WTC11 (cell line): Measurements from ENCODE around the gene NCKAP5. TPM values are rescaled to one million over a fixed set of nuclear protein-coding genes. Genes with fewer than 3 reads are reported as not detected.

Experiments
- ATAC-seq: fragments of 200-7000 bp; cut with Tn5 transposase; 2 replicates; pipeline ENCODE4 v1.10.0; 2021; ENCODE audit warnings: mild to moderate bottlenecking, moderate library complexity
- CTCF ChIA-PET: fragments of 300-600 bp; sonication (Branson Sonifier 250); formaldehyde crosslinking; loops from one replicate; lab custom pipeline; 2021; ENCODE audit warnings: antibody characterized with exemption; lab: Charles Lee
- POLR2A ChIA-PET: fragments of 350-600 bp; sonication (Branson Sonifier 250); formaldehyde crosslinking; loops from one replicate; lab custom pipeline; 2021; ENCODE audit warnings: antibody characterized with exemption; lab: Charles Lee
- DNase-seq: peaks from one replicate; pipeline ENCODE4 v3.0.0; 2021; ENCODE audit warnings: low spot score
- H3K27ac Mint-ChIP-seq: 2 replicates; pipeline ENCODE4 v1.8.0; 2021; ENCODE audit warnings: mixed read lengths
- H3K27me3 Mint-ChIP-seq: 2 replicates; pipeline ENCODE4 v1.8.0; 2021; ENCODE audit warnings: low read depth, mild to moderate bottlenecking, moderate library complexity, mixed read lengths
- H3K36me3 Mint-ChIP-seq: 2 replicates; pipeline ENCODE4 v1.8.0; 2021; ENCODE audit warnings: mixed read lengths
- H3K4me1 Mint-ChIP-seq: 2 replicates; pipeline ENCODE4 v1.8.0; 2022; ENCODE audit warnings: mixed read lengths
- H3K4me3 Mint-ChIP-seq: 2 replicates; pipeline ENCODE4 v1.8.0; 2021; ENCODE audit warnings: mild to moderate bottlenecking, moderate library complexity, mixed read lengths
- H3K9me3 Mint-ChIP-seq: 2 replicates; pipeline ENCODE4 v1.8.0; 2021; ENCODE audit warnings: mixed read lengths
- CREB1 ChIP-seq: sonication (generic); formaldehyde crosslinking; IDR thresholded peaks from 2 replicates; pipeline ENCODE4 v1.8.0; 2023; ENCODE audit warnings: mild to moderate bottlenecking, missing genetic modification reagents
- GABPB1 ChIP-seq: sonication (generic); formaldehyde crosslinking; IDR thresholded peaks from 2 replicates; pipeline ENCODE4 v1.8.1; 2023; ENCODE audit warnings: mild to moderate bottlenecking, missing genetic modification reagents
- HMGA2 ChIP-seq: fragments of 250-450 bp; sonication (Bioruptor Pico); IDR thresholded peaks from 2 replicates; pipeline ENCODE4 v1.4.0; 2021; ENCODE audit warnings: mild to moderate bottlenecking, moderate library complexity
- KAT7 ChIP-seq: sonication (generic); formaldehyde crosslinking; IDR thresholded peaks from 2 replicates; pipeline ENCODE4 v1.8.1; 2023; ENCODE audit warnings: missing genetic modification reagents, mild to moderate bottlenecking, borderline replicate concordance
- NFYB ChIP-seq: sonication (generic); formaldehyde crosslinking; conservative IDR thresholded peaks from 2 replicates; pipeline ENCODE4 v1.8.0; 2022; ENCODE audit warnings: low read depth, missing genetic modification reagents
- NR1H2 ChIP-seq: sonication (generic); formaldehyde crosslinking; IDR thresholded peaks from 2 replicates; pipeline ENCODE4 v1.9.0; 2021; ENCODE audit warnings: mild to moderate bottlenecking, moderate library complexity, missing genetic modification reagents
- OVOL2 ChIP-seq: fragments of 250-450 bp; sonication (Bioruptor Pico); IDR thresholded peaks from 2 replicates; pipeline ENCODE4 v1.9.0; 2021; ENCODE audit warnings: mild to moderate bottlenecking, borderline replicate concordance
- RELA ChIP-seq: sonication (generic); formaldehyde crosslinking; IDR thresholded peaks from 2 replicates; pipeline ENCODE4 v1.8.1; 2022; ENCODE audit warnings: missing genetic modification reagents, mild to moderate bottlenecking, borderline replicate concordance
- TEAD1 ChIP-seq: sonication (generic); formaldehyde crosslinking; IDR thresholded peaks from 2 replicates; pipeline ENCODE4 v1.8.0; 2022; ENCODE audit warnings: mild to moderate bottlenecking, missing genetic modification reagents
- total RNA-seq: library from RNA; stranded (reverse); gene quantifications from 3 replicates; pipeline ENCODE4 v1.2.3, GENCODE V29; 2021
- TF ChIP-seq, protein P1 (sequence below): sonication (generic); formaldehyde crosslinking; IDR thresholded peaks from 2 replicates; pipeline ENCODE4 v1.8.1; 2022; ENCODE audit warnings: mild to moderate bottlenecking, missing genetic modification reagents, moderate library complexity, borderline replicate concordance
- TF ChIP-seq, protein P2 (sequence below): sonication (generic); formaldehyde crosslinking; IDR thresholded peaks from 2 replicates; pipeline ENCODE4 v1.8.0; 2022; ENCODE audit warnings: mild to moderate bottlenecking, missing genetic modification reagents
- TF ChIP-seq, protein P3 (sequence below): sonication (generic); formaldehyde crosslinking; IDR thresholded peaks from 2 replicates; pipeline ENCODE4 v1.8.0; 2022; ENCODE audit warnings: missing genetic modification reagents
- TF ChIP-seq, protein P4 (sequence below): sonication (generic); formaldehyde crosslinking; IDR thresholded peaks from 2 replicates; pipeline ENCODE4 v1.8.1; 2023; ENCODE audit warnings: mild to moderate bottlenecking, missing genetic modification reagents, borderline replicate concordance
- TF ChIP-seq, protein P5 (sequence below): sonication (generic); formaldehyde crosslinking; IDR thresholded peaks from 2 replicates; pipeline ENCODE4 v1.8.1; 2022; ENCODE audit warnings: mild to moderate bottlenecking, moderate library complexity, missing genetic modification reagents
- TF ChIP-seq, protein P6 (sequence below): sonication (generic); formaldehyde crosslinking; IDR thresholded peaks from 2 replicates; pipeline ENCODE4 v1.8.0; 2022; ENCODE audit warnings: mild to moderate bottlenecking, missing genetic modification reagents
- TF ChIP-seq, protein P7 (sequence below): fragments of 250-450 bp; sonication (Bioruptor Pico); IDR thresholded peaks from 2 replicates; pipeline ENCODE4 v1.8.0; 2021; ENCODE audit warnings: mild to moderate bottlenecking
- TF ChIP-seq, protein P8 (sequence below): fragments of 200-600 bp; IDR thresholded peaks from 2 replicates; pipeline ENCODE4 v1.8.0; 2022; ENCODE audit warnings: antibody characterized with exemption
- TF ChIP-seq, protein P9 (sequence below): fragments of 250-450 bp; sonication (Bioruptor Pico); IDR thresholded peaks from 2 replicates; pipeline ENCODE4 v2.1.2; 2022; ENCODE audit warnings: mild to moderate bottlenecking, moderate library complexity

The NCKAP5 gene
- total RNA-seq, 1 experiment from 2014 or later = 0.55 TPM

DNA sequence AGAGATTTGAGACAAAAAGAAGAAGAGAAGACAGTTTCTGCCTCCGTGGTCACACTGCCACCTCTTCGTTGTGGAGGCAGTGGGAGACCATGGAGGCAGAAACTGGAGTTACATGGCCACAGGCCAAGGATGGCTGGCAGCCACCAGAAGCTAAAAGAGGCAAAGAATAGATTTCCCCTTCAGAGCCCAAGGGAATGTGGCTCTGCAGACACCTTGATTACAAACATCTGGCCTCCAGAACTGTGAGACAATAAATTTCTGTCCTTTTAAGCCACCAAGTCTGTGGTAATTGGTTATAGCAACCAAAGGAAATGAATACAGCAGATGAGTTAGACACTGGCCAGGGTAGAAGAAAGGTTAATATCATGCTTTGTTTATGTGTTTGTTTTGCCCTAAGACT lies 477.9 kb downstream of the NCKAP5 start:
- CTCF ChIA-PET = no interaction called here
- POLR2A ChIA-PET = no interaction called here
- DNase-seq = no peak
- no peaks in the 10 kb centered on the region for H3K27me3 Mint-ChIP-seq
- ATAC-seq = no peak
- H3K4me1 Mint-ChIP-seq = peaks cover 10% of the 10 kb centered on the region
- H3K9me3 Mint-ChIP-seq = peaks cover 7% of the 10 kb centered on the region
- H3K36me3 Mint-ChIP-seq = no peaks in the 10 kb centered on the region
- H3K27ac Mint-ChIP-seq = no peak overlapping the region
- TF ChIP-seq OVOL2 (CRISPR knock-in tag) = no peak
- TF ChIP-seq, protein P1, sequence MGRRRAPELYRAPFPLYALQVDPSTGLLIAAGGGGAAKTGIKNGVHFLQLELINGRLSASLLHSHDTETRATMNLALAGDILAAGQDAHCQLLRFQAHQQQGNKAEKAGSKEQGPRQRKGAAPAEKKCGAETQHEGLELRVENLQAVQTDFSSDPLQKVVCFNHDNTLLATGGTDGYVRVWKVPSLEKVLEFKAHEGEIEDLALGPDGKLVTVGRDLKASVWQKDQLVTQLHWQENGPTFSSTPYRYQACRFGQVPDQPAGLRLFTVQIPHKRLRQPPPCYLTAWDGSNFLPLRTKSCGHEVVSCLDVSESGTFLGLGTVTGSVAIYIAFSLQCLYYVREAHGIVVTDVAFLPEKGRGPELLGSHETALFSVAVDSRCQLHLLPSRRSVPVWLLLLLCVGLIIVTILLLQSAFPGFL (CRISPR knock-in tag) = no peak
- TF ChIP-seq, all 79 proteins: peak for 0
- no peak overlapping the region for H3K4me3 Mint-ChIP-seq

DNA sequence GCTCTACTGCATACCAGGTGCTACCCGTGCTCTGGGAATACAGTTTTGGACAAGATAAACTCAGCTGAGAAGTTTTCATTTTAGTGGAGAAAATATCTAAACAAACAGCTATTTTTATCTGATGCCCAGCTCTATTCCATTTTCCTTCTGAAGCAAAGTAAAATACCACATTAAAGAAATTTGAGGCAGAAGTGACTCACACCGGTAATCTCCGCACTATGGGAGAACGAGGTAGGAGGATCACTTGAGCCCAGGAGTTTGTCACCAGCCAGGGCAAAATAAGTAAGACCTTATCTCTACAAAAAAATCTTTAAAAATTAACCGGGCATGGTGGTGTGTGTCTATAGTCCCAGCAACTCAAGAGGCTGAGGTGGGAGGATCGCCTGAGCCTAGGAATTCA lies 482.1 kb downstream of the NCKAP5 start:
- H3K4me1 Mint-ChIP-seq = peaks cover 10% of the 10 kb centered on the region
- ATAC-seq (no peak), DNase-seq (no peak)
- no peak overlapping the region for H3K4me3 Mint-ChIP-seq
- ChIA-PET CTCF (no interaction called here), POLR2A (no interaction called here)
- H3K36me3 Mint-ChIP-seq = no peaks in the 10 kb centered on the region
- no peak overlapping the region for H3K27ac Mint-ChIP-seq
- no peaks in the 10 kb centered on the region for H3K27me3 Mint-ChIP-seq
- TF ChIP-seq, protein P2, sequence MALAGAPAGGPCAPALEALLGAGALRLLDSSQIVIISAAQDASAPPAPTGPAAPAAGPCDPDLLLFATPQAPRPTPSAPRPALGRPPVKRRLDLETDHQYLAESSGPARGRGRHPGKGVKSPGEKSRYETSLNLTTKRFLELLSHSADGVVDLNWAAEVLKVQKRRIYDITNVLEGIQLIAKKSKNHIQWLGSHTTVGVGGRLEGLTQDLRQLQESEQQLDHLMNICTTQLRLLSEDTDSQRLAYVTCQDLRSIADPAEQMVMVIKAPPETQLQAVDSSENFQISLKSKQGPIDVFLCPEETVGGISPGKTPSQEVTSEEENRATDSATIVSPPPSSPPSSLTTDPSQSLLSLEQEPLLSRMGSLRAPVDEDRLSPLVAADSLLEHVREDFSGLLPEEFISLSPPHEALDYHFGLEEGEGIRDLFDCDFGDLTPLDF (CRISPR knock-in tag) = no peak
- TF ChIP-seq HMGA2 (CRISPR knock-in tag) (no peak), OVOL2 (CRISPR knock-in tag) (no peak), CREB1 (no peak), KAT7 (CRISPR knock-in tag) (no peak), TEAD1 (CRISPR knock-in tag) (no peak), RELA (CRISPR knock-in tag) (no peak), NFYB (CRISPR knock-in tag) (no peak), NR1H2 (CRISPR knock-in tag) (no peak), GABPB1 (CRISPR knock-in tag) (no peak)
- TF ChIP-seq, protein P3, sequence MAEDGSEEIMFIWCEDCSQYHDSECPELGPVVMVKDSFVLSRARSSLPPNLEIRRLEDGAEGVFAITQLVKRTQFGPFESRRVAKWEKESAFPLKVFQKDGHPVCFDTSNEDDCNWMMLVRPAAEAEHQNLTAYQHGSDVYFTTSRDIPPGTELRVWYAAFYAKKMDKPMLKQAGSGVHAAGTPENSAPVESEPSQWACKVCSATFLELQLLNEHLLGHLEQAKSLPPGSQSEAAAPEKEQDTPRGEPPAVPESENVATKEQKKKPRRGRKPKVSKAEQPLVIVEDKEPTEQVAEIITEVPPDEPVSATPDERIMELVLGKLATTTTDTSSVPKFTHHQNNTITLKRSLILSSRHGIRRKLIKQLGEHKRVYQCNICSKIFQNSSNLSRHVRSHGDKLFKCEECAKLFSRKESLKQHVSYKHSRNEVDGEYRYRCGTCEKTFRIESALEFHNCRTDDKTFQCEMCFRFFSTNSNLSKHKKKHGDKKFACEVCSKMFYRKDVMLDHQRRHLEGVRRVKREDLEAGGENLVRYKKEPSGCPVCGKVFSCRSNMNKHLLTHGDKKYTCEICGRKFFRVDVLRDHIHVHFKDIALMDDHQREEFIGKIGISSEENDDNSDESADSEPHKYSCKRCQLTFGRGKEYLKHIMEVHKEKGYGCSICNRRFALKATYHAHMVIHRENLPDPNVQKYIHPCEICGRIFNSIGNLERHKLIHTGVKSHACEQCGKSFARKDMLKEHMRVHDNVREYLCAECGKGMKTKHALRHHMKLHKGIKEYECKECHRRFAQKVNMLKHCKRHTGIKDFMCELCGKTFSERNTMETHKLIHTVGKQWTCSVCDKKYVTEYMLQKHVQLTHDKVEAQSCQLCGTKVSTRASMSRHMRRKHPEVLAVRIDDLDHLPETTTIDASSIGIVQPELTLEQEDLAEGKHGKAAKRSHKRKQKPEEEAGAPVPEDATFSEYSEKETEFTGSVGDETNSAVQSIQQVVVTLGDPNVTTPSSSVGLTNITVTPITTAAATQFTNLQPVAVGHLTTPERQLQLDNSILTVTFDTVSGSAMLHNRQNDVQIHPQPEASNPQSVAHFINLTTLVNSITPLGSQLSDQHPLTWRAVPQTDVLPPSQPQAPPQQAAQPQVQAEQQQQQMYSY (CRISPR knock-in tag) = no peak
- TF ChIP-seq, protein P4, sequence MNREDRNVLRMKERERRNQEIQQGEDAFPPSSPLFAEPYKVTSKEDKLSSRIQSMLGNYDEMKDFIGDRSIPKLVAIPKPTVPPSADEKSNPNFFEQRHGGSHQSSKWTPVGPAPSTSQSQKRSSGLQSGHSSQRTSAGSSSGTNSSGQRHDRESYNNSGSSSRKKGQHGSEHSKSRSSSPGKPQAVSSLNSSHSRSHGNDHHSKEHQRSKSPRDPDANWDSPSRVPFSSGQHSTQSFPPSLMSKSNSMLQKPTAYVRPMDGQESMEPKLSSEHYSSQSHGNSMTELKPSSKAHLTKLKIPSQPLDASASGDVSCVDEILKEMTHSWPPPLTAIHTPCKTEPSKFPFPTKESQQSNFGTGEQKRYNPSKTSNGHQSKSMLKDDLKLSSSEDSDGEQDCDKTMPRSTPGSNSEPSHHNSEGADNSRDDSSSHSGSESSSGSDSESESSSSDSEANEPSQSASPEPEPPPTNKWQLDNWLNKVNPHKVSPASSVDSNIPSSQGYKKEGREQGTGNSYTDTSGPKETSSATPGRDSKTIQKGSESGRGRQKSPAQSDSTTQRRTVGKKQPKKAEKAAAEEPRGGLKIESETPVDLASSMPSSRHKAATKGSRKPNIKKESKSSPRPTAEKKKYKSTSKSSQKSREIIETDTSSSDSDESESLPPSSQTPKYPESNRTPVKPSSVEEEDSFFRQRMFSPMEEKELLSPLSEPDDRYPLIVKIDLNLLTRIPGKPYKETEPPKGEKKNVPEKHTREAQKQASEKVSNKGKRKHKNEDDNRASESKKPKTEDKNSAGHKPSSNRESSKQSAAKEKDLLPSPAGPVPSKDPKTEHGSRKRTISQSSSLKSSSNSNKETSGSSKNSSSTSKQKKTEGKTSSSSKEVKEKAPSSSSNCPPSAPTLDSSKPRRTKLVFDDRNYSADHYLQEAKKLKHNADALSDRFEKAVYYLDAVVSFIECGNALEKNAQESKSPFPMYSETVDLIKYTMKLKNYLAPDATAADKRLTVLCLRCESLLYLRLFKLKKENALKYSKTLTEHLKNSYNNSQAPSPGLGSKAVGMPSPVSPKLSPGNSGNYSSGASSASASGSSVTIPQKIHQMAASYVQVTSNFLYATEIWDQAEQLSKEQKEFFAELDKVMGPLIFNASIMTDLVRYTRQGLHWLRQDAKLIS (CRISPR knock-in tag) = no peak
- TF ChIP-seq, protein P5, sequence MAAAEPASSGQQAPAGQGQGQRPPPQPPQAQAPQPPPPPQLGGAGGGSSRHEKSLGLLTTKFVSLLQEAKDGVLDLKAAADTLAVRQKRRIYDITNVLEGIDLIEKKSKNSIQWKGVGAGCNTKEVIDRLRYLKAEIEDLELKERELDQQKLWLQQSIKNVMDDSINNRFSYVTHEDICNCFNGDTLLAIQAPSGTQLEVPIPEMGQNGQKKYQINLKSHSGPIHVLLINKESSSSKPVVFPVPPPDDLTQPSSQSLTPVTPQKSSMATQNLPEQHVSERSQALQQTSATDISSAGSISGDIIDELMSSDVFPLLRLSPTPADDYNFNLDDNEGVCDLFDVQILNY (CRISPR knock-in tag) = no peak
- TF ChIP-seq, protein P6, sequence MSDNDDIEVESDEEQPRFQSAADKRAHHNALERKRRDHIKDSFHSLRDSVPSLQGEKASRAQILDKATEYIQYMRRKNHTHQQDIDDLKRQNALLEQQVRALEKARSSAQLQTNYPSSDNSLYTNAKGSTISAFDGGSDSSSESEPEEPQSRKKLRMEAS (CRISPR knock-in tag) = no peak
- TF ChIP-seq, protein P7, sequence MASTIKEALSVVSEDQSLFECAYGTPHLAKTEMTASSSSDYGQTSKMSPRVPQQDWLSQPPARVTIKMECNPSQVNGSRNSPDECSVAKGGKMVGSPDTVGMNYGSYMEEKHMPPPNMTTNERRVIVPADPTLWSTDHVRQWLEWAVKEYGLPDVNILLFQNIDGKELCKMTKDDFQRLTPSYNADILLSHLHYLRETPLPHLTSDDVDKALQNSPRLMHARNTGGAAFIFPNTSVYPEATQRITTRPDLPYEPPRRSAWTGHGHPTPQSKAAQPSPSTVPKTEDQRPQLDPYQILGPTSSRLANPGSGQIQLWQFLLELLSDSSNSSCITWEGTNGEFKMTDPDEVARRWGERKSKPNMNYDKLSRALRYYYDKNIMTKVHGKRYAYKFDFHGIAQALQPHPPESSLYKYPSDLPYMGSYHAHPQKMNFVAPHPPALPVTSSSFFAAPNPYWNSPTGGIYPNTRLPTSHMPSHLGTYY (CRISPR knock-in tag) = no peak
- TF ChIP-seq, protein P8, sequence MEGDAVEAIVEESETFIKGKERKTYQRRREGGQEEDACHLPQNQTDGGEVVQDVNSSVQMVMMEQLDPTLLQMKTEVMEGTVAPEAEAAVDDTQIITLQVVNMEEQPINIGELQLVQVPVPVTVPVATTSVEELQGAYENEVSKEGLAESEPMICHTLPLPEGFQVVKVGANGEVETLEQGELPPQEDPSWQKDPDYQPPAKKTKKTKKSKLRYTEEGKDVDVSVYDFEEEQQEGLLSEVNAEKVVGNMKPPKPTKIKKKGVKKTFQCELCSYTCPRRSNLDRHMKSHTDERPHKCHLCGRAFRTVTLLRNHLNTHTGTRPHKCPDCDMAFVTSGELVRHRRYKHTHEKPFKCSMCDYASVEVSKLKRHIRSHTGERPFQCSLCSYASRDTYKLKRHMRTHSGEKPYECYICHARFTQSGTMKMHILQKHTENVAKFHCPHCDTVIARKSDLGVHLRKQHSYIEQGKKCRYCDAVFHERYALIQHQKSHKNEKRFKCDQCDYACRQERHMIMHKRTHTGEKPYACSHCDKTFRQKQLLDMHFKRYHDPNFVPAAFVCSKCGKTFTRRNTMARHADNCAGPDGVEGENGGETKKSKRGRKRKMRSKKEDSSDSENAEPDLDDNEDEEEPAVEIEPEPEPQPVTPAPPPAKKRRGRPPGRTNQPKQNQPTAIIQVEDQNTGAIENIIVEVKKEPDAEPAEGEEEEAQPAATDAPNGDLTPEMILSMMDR = no peak
- TF ChIP-seq, protein P9, sequence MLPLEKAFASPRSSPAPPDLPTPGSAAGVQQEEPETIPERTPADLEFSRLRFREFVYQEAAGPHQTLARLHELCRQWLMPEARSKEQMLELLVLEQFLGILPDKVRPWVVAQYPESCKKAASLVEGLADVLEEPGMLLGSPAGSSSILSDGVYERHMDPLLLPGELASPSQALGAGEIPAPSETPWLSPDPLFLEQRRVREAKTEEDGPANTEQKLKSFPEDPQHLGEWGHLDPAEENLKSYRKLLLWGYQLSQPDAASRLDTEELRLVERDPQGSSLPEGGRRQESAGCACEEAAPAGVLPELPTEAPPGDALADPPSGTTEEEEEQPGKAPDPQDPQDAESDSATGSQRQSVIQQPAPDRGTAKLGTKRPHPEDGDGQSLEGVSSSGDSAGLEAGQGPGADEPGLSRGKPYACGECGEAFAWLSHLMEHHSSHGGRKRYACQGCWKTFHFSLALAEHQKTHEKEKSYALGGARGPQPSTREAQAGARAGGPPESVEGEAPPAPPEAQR (CRISPR knock-in tag) = no peak
- H3K9me3 Mint-ChIP-seq = peaks cover 5% of the 10 kb centered on the region
